Hematopoietic multipotent progenitor cell treated with erythropoietin and hydrocortisone succinate and interleukin-3 and kit ligand, for 8 days (in vitro differentiated cells): ENCODE data around the gene COL27A1.
"Not testable (repeated sequence)": the region's sequence is repeated elsewhere in the genome, so short reads cannot be mapped to it uniquely, and the experiment has no call there.

Experiments used
- DNase-seq: peaks from one replicate; pipeline ENCODE4 v3.0.0-alpha.2; 2015

The COL27A1 gene

DNA sequence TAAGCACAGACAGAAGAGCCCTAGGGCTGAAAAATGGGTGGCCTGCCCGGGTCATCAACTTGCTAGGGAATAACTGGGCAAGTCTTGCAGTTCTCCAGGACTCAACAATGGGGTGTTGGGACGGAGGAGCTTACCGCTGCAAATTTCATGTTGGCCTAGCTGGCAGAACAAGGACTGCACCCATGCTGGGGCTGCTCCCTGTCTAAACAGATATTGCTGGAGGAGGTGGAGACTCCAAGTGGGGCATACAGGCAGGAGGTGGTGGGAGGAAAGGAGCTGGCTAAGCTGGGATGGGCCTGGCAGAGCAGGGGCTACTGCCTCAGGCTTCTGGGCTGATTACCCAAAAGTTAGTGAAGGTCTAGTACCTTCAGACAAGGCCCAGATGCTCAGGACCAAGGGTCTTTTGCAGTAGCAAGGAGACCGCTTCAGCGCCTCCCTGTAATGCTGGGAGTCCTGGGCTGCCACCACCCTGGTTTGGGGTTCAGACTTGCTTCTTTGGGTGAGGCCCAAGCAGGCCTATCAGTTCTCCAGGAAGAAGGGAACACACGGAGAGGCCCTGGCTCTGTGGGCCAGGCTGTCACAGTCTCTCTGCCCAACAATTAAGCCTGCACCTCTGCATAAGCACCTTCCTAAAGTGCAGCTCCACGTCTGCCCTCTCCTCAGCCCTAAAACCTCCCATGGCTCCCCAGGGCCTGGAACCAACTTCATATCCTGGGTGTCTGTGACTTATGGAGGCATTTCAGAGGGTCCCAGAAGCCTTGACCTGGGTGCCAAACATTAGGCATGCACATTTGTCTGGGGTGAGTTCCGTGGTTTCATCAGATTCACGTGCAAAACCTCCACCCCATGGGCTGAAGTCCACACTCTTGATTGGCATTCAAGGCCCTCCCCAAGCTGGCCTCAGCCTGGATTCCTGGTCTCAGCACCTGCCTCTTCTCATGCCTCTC is 32.0 kb upstream of the COL27A1 start:
- DNase-seq = no peak

DNA sequence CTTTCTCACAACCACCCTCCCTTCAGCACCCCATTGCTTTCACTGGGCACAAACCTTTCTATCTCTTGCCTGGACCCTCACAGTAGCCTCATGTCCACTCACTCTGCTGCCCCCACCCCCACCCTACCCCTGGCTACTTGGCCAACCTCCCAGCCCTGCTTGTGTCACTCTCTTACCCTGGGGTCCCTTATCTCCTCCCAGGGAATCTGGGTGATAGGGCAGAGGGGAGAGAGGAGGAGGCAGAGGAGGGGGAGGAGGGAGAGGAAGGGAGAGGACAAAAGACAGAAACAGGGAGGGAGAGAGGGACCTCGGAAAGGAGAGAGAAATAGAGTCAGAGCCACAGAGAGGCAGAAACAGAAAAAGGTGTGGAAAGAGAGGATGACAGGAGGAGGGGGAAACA is 31.2 kb upstream of the COL27A1 start:
- no peak for DNase-seq

DNA sequence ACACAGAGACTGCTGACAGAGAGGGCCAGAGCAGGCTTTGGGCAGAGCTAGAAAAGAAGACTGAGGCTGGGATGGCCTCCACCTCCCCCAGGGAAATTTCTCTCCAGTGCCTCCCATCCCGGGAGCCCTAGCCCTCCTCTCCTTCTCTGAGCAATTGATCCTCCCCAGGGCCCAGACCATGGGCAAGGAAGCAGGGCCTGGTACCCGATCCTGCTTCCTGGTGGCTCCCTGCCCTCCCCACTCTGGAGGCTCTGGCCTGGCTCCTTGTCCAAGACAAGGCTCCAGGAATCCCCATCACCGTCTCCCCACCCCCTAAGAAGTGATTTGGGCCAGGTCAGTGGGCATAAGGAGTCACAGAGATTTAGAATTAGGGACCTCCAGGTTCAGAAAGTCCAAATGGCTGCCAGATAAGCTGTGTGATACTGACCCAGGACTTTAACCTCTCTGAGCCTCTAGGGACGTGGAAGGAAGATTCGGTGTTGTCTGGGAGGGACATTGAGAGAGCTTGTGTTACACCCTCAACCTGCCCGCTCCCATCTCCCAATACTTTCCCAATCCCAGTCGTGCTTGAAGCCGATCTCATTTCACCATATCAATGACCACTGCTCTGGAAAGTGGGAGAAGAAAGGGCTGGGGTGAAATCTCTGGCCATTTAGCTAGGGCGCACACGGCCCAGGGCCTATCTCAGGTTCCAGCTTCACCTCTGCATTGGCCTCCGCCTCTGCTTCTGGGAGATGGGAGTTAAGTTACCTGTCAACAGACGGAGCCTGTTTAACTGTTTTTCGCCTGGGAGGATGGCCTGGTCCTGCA is 30.5 kb upstream of the COL27A1 start:
- no peak for DNase-seq

DNA sequence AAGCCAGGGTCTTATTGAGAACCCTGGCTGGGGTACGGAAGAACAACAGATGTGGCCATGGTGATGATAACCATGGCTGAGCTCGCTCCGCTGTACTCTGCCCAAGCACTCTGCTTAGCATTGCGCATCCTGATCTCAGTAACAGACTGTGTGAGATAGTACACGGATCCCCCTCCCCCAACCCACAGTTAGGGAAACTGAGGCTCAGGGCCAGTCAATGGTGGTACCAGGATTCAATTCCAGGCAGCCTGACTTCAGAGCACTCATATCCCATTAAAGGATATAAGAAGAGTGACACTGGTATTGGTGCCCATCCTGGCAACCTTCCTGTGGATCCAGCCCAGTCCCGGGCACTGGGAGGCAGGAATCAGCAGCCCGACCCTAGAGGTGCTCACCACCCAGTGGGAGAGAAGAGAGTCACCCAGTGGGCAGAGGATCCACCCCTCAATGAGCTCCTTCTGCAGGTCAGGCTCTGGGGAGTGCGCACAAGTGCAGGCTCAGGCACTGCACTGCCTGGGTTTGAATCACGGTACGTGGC is 29.8 kb upstream of the COL27A1 start:
- no peak for DNase-seq

DNA sequence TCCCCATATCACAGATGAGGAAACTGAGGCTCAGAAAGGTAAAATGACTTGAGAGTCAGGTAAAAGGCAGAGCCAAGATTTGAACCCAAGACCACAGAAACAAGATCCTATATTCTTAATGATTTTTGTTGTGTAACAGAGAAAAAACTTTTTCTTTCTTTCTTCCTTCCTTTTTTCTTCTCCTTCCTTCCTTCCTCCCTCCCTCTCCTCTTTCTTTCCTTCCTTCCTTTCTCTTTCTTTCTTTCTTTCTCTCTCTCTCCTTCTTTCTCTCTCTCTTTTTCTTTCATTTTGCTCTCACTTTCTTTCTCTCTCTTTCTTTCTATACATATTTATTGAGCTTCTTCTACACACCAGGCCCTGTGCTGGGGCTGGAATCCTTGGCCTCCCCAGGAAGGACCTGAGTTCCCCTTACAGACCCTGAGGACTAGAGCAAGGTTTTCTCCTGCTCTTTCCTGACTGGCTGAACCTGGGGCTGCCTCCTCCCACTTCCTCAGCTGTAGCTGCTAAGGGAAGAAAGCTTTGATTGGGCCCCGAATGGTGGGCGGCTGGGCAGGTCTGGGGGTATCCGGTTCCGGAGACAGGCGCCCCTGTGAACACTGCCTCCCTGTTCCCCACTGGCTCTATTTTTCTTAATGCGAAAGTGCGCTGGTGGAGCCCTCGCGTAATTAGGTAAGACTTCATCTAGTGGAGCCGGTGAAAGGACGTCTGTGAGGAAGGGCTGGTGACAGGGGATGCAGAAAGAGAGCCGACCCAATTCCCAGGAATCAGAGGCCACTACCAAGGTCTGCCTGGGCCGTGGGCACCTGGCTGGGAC is 28.9 kb upstream of the COL27A1 start:
- DNase-seq = no peak

DNA sequence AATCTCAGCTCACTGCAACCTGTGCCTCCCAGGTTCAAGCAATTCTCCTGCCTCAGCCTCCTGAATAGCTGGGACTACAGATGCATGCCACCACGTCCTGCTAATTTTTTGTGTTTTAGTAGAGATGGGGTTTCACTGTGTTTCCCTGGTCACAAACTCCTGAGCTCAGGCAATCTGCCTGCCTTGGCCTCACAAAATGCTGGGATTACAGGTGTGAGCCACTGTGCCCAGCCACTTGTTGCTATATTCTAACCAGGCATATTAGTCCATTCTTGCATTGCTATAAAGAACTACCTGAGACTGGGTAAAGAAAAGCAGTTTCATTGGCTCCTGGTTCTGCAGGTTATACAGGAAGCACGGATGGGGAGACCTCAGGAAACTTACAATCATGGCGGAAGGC is 26.6 kb upstream of the COL27A1 start:
- DNase-seq = not testable (repeated sequence)

DNA sequence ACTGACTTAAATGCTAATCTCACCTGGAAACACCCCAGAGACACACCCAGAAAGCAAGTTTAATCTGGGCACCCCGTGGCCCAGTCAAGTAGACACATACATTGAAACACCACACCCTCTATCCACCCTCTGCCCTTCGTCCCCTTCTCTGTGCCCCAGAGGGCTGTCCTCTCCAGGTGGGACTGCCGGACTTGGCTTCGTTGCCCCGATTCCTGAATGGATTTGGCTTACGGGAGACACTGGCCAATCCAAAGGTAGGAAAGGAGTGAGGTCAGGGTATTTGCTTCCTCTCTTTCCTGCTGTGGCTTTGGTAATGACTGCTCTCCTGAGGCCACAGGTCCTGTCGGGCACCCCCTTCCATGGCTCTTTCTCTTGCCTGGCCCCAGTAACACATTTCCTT is 25.2 kb upstream of the COL27A1 start:
- DNase-seq = no peak

DNA sequence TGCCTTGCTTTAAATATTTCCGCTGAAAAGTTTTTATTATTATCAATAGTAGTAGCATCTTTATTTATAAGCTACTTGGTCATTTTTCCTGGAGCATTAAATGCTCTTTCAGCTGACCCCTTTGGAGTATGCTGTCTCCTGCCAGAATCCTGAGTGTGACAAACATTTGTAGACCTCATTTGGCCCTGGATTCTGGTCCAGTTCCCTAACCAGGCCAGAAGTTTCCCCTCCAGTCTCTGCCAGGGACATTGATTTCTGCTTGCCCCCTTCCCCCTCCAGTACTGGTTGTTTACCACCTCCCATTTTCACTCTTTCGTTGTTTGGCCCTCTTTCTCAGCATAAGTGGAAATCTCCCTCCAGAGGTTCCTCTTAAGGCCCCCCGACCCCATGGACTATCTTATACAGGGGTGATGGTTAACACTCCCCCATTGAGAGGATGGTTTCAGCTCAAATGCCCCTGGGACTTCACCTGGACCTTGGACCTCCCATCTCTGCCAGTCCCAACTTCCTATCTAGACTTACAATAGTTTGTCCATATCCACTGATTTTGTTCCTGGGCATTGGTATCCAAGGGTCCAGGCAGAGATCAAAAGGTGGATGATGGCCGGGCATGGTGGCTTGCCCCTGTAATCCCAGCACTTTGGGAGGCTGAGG is 24.6 kb upstream of the COL27A1 start:
- no peak for DNase-seq

DNA sequence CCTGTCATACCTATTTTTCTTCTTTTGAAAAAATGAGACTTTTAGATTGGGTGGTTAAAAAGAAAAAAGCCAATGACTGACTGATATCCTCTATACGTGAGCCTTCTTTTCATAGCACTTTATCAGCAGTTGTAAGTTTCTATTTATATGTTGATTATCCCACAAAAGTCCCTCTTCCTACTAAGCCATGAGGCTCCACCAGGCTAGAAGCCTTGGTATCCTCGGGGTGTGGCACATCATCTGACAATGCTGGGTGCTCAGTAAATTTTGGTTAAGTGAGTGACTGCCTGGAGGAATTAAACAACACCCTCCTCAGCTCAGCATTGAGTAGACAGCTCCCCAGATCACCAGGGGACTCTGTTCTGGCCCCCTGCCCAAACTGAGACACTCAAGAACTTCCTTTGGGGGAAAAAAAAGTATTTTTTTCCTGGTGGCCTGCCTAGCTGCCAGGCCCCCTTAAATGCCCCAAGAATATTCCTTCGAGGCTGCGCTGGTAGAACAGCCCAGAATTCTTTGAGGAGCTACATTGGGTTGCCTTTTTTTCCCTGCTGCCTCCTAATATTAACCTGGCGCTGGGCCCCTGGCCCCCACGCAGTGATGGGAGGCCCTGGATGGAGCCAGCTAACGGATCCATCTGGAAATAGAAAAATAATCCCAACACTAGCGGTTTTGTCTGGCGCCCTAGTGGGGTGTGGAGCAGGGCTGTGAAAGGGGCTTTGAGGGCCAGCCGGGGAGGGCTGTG is 23.4 kb upstream of the COL27A1 start:
- DNase-seq = no peak

DNA sequence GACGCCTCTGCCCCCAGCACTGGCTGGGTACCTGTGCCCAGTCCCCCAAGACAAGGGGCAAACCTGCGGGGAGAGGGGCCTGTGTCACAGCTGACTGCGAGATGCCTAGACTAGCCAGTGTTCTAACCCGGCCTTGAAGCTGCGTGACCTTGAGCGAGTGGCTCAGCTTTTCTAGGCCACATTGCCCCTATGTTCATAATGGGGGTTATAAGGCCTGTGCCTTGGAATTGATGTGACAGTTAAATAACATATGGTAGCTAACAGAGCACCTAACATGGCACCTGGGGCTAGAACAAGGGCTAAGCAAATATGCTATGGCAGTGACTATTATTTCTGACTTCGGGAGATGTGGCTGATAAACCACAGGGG is 22.8 kb upstream of the COL27A1 start:
- DNase-seq = no peak

DNA sequence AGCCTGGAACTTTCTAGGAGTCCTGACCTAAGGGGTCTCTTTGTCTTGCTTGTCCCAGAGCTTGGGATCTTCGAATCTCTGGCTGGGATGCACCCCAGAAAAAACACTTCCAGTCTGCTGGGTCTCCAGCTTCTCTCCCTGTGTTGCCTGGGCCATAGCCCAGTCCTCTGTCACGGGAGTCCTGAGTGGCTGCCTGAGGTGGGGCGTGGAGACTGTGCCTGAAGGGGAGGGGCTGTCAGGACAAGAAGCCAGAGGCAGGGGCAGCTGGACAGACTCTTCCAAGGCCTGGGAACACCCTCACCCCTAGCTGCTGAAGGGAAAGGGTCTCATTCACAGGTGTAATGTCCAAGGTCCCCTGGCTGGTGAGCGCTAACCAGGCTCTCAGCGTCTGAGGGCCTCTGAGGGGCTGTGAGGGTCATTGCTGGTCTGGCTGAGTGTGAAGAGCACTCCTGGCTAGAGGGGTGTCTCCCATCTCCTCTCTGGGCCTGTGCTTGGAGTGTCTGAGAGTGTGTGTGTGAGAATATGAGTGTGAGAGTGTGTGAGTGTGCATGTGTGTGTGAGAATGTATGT is 20.4 kb upstream of the COL27A1 start:
- DNase-seq = no peak

DNA sequence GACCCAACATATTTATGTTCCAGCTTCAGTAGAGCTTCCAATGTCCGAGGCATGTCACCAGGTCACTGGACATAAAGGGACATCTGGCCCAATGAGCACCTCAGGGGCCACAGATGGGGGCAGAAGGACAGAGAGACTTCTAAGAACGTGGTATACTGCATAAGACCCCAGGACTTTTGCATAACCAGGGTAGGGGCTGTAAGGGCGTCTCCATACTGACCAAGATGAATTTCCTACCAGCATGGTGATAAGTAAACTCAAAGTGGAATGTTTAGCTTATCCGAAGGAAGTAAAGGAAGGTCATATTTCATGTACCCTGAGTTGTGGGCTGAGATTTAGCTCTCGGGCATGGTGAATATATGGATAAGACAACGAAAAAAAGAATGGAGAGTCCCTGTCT is 17.5 kb upstream of the COL27A1 start:
- no peak for DNase-seq

DNA sequence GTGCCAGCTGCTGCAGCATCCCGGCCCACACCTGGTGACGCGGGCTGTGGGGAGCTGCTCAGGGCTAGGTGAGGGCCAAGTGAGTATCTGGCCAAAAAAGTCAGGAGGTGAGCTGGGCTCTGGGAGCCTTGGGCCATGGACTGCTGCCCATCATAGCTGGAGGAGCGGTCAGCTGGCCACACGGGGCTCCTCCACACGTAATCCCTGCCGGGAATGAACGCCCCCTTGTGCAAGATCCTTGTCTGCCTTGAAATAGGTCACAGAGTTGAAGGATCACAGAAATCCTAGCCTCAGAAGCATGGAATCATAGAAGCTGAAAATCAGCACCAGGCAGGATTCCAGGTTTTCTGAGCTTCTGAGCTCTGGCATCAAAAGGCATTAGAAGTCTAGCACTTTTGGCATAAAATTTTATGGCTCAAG is 16.8 kb upstream of the COL27A1 start:
- no peak for DNase-seq

DNA sequence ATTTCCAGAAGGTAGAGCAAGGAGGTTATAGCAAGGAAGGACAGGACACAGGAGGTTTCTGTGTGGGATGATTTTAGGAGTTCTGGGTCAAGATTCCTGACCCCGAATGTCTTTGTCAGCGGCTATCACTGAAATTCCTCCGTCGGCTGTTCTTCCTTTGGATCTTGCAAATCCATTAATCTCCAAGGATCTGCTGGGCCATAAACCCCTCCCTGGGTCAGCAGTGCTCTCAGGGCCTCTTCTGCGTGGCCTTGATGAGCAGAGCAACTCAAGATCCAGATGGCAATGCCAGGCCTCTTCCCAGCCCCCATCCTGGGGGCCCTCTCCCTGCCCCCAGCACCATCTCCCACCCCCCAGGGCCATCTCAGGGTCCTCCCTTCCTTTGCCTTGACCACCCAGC is 16.3 kb upstream of the COL27A1 start:
- DNase-seq = no peak

DNA sequence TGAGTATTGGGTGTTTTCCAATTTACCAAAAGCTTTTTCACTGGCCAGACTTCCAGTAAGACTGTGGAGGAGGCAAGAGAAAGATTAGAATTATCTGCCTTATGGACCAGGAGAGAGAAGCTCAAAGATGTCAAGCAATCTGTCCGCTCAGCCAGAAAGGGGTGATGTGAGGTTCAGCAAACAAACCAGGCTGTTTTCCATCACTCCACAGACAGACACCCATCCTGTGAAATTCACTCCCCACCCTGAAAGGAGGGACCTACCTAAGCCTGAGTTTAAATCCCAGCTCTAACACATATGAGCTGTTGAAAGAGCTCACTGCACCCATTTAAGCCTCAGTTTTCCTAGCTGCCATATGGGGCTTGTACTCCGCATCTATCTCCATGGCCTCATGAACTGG is 14.9 kb upstream of the COL27A1 start:
- DNase-seq = no peak

DNA sequence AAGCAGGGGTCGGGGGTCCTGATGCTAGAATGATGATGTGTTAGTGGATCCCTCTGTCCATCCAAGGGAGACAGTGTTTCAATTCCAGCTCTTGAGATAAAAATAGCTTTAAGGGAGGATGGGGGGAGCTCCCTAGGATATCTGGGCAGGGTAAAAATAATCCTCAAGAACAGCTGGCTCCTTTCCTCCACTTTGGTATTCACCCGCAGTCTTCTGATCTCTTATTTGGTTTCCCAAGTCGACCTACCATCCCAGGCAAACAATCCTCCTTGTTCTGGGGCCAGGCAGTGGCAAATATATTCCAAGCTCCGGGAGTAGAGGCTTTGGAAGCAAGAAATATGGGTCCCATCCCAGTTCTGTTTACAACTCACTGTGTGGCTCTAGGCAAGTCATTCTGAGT is 14.5 kb upstream of the COL27A1 start:
- DNase-seq = no peak

DNA sequence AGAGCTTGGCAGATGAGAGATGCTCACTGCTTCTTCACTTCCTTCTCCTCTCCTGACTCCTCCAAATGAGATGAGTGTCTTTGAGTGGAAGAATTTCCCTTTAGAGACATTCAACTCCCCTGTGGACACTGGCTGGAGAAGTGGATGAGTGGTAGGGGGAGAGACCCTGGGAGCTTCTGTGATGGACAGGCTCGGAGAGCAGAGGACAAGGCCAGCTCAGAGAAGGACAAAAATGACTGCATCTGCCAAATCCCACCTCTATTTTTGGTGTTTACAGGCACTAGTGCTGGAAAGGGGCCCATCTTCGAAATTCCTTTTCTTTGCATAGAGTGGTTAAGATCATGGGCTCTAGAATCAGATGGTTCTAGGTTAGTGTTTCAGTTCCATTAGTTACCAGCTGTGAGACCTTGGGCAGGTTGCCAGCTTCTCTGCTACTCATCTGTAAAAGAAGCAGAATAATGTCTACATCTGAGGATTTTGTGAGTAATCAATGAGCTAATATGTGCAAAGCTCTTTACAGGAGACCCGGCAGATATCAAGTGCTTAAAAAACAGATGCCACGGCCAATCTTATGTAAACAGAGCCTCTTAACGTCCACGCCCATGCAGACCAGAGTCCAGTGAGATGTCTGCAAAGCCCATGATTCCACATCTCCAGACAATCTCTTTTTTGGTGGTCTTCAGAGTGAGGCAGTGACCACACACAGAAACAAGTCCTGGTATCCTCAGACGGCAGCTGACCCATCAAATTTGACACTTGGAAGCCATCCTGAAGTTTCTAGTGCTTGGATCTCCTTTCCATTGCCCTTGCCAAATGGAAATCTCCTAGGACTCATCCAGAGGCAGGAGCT is 13.6 kb upstream of the COL27A1 start:
- DNase-seq = no peak

DNA sequence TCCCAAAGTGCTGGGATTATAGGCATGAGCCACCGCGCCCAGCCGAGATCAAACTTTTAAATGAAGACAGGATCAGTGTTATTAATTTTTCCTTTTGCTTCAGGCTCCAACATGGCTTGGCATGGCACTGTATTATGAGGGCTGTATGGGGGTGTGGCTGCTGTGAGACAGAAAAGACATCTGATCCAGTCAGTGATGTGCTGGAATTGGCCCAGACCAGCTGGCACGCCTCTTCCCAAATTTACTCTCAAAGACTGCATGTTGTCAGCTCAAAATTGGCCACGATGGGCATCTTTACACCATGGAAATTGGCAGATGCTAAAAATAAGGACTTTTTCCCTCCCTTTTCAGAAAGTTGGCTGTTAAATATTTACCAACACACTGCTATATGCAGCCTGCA is 12.1 kb upstream of the COL27A1 start:
- DNase-seq = no peak

DNA sequence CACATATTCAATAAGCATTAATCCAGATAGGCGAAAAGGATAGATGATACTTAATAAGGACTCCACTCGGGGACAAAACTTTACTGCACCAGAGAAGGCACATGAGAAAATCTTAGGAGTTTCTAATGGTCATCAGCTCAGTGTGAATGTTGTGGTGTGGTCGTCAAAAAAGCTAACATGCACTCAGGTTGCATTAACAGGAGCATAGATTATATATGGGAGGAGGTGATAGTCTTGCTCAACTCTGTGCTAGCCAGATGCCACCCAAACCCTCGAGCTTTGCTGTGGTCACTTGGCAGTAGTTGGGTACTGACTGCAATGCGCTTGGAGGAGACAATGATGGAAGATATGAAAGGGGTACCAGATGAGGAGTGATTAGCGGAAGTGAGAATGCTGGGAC is 8.6 kb upstream of the COL27A1 start:
- no peak for DNase-seq

DNA sequence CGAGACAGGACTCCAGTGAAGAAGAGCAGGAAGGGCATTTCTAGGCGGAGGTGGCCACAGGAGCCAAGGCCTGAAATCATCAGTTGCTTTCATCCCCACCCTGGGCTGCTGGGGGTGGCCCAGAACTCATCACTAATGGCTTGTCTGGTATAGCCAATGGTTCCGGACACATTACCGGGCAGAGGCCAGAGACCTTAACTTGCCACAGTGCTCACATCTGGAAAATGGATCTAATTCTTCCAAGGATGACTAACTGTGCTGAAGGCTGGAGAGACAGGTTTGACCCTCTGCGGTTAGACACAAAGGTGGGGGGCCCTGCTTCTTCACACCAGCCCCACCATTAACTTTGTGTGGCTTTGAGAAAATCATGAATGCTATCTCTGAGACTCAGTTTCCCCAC is 6.2 kb upstream of the COL27A1 start:
- DNase-seq = no peak
